ENCODE measurements around the gene DMRT1. TPM values are rescaled to one million over a fixed set of nuclear protein-coding genes. Genes with fewer than 3 reads are reported as not detected.

Gene DMRT1
- total RNA-seq, 6 experiments from 2014 or later: not detected

DNA sequence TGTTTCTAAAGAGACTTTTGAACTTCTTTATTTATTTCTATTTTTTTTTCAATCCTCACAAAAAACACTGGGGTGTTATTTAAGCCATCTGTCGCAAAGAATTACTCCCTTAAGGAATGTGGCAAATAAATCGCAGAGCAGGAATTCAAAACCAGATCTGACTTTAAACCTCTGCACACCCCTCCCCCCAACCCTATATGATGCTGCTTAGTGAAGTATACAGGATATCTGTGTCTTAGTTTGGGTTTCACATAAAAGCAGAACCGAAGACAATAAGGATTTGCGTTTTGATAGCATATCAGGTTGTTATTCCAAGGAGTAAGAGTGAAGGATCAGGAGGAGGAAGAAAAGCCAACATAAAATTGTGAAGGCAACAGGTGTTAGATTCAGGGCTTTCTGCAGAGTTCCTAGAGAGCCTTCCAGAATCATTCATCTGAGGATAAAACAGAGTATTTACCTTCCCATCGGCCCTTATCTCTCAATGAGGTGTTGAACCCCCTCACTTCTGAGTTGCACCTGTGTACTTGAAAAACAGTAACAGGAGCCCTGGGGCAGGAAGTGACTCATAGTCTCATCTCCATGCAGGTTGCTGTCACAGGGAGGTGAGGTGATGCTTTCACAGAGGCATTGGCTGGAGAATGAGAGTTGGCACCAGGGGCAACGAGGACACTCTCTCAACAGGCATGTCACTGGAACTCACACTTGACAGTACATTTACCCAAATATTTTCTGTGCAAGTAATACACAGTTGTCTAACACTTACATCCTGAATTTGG lies 101.5 kb downstream of the DMRT1 start:
- TF ChIP-seq, protein P1, sequence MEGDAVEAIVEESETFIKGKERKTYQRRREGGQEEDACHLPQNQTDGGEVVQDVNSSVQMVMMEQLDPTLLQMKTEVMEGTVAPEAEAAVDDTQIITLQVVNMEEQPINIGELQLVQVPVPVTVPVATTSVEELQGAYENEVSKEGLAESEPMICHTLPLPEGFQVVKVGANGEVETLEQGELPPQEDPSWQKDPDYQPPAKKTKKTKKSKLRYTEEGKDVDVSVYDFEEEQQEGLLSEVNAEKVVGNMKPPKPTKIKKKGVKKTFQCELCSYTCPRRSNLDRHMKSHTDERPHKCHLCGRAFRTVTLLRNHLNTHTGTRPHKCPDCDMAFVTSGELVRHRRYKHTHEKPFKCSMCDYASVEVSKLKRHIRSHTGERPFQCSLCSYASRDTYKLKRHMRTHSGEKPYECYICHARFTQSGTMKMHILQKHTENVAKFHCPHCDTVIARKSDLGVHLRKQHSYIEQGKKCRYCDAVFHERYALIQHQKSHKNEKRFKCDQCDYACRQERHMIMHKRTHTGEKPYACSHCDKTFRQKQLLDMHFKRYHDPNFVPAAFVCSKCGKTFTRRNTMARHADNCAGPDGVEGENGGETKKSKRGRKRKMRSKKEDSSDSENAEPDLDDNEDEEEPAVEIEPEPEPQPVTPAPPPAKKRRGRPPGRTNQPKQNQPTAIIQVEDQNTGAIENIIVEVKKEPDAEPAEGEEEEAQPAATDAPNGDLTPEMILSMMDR (IDR thresholded peaks at IDR 0.05): no peak
- H3K27me3 Mint-ChIP-seq (ENCODE audit: insufficient read depth): peaks cover 3% of the 10 kb centered on the region; the same call in 1 of the 2 replicates
- no peak overlapping the region for H3K27ac Mint-ChIP-seq

DNA sequence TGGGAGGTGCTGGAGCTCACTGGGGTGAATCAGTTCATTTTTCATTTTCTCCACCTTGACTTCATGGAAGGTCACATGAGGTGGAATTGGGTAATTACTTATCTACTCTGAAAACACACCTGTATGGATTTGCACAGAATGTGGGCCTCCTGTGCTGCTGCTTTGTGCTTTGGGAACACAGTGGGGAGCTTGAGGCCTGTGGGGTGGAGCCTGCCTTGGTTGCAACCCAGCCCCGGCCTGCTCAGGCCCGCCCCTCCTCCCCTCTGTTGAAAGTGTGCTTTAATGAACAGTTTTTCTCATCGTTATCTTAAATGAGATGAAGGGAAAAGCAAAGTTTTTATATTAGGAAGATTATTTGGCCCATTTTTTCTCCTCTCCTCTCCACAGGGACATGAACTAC lies 106.5 kb downstream of the DMRT1 start:
- no peak overlapping the region for H3K27ac Mint-ChIP-seq
- DNase-seq: no peak
- H3K4me1 Mint-ChIP-seq (ENCODE audit: low read depth): no peaks in the 10 kb centered on the region
- peaks cover 9% of the 10 kb centered on the region; the same call in 1 of the 2 replicates for H3K27me3 Mint-ChIP-seq (ENCODE audit: insufficient read depth)
- TF ChIP-seq, protein P1 (IDR thresholded peaks at IDR 0.05): no peak
- H3K9me3 Mint-ChIP-seq: no peaks in the 10 kb centered on the region
- H3K4me3 Mint-ChIP-seq: no peak overlapping the region
- H3K36me3 Mint-ChIP-seq (ENCODE audit: low read depth): no peaks in the 10 kb centered on the region

More for the DNA sequence above, 101.5 kb downstream of the DMRT1 start:
- Mint-ChIP-seq H3K4me1 (ENCODE audit: low read depth) (no peaks in the 10 kb centered on the region), H3K36me3 (ENCODE audit: low read depth) (no peaks in the 10 kb centered on the region), H3K9me3 (no peaks in the 10 kb centered on the region), H3K4me3 (no peak overlapping the region)
- no peak for DNase-seq

DNA sequence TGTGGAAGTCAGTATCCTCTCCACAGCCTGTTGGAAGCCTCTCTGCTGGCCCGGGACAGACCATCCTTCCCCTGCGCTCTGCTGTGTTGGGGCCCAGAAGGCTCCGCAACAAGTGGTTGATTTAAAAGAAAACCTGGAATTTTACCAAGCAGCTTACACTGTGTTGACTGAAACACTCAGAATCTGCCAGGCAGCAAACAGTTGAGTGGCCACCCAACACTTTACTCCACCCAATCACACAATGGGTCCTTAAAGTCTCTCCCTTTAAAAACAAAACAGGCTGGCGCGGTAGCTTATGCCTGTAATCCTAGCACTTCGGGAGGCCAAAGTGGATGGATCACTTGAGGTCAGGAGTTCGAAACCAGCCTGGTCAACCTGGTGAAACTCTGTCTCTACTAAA lies 107.0 kb downstream of the DMRT1 start:
- H3K9me3 Mint-ChIP-seq: no peaks in the 10 kb centered on the region
- TF ChIP-seq, protein P1 (IDR thresholded peaks at IDR 0.05): no peak
- H3K27ac Mint-ChIP-seq: no peak overlapping the region
- no peaks in the 10 kb centered on the region for H3K4me1 Mint-ChIP-seq (ENCODE audit: low read depth)
- peaks cover 9% of the 10 kb centered on the region; the same call in 1 of the 2 replicates for H3K27me3 Mint-ChIP-seq (ENCODE audit: insufficient read depth)
- H3K4me3 Mint-ChIP-seq: no peak overlapping the region
- H3K36me3 Mint-ChIP-seq (ENCODE audit: low read depth): no peaks in the 10 kb centered on the region
- no peak for DNase-seq

DNA sequence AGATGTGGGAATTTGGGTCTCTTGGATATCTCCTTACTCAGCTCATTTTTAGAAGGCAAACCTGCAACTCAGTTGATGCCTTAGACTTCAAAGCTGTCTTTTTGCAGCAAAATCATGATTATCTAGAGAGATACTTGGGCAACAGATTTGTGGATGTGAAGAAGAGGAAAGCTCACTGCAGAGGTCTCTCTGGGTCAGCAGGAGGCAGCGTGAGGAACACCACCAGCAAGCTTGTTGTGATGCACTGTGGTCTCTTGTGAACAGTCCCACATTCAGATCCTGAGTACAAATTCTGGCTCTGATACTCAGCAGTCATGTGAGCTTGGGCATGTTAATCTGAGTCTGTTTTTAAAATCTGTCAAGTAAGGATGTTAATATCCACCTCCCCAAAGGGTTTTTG lies 108.6 kb downstream of the DMRT1 start:
- TF ChIP-seq, protein P1 (IDR thresholded peaks at IDR 0.05): no peak
- Mint-ChIP-seq H3K27me3 (ENCODE audit: insufficient read depth) (peaks cover 9% of the 10 kb centered on the region; the same call in 1 of the 2 replicates), H3K4me3 (no peak overlapping the region), H3K36me3 (ENCODE audit: low read depth) (no peaks in the 10 kb centered on the region), H3K4me1 (ENCODE audit: low read depth) (no peaks in the 10 kb centered on the region), H3K9me3 (no peaks in the 10 kb centered on the region), H3K27ac (no peak overlapping the region)
- no peak for DNase-seq

DNA sequence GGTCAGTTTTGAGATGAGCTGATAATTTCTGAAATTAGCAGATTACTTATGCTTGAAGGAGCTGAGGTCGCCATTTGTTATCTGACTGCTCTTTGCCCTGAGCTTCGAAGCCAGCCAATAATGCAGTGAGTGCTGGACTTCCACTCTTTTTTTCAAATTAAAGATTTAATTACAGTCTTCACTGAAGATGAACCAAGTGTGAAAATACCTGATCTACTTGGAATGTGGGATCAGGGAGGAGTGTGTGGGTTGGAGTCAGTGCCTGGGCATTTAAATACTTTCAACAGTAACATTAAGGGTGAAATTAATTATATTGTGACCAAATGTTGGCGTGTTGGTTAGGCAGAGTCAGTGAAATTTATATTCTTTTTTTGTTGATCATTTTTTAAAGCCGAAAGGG lies 111.0 kb downstream of the DMRT1 start:
- no peaks in the 10 kb centered on the region for H3K36me3 Mint-ChIP-seq (ENCODE audit: low read depth)
- H3K27ac Mint-ChIP-seq: no peak overlapping the region
- H3K27me3 Mint-ChIP-seq (ENCODE audit: insufficient read depth): peaks cover 9% of the 10 kb centered on the region; the same call in 1 of the 2 replicates
- DNase-seq: no peak
- TF ChIP-seq, protein P1 (IDR thresholded peaks at IDR 0.05): no peak
- no peaks in the 10 kb centered on the region for H3K4me1 Mint-ChIP-seq (ENCODE audit: low read depth)
- H3K9me3 Mint-ChIP-seq: no peaks in the 10 kb centered on the region
- no peak overlapping the region for H3K4me3 Mint-ChIP-seq
